HL-60 (cell line): ENCODE data around the gene PAMR1.

Experiments used
- DNase-seq, 2 experiments: peaks; one replicate each; pipeline ENCODE4 v3.0.0-alpha.2; 2010 to 2020; ENCODE audit warnings: low read depth in 1 of 2, low spot score in 1 of 2
- H3K27ac ChIP-seq: fragments of 250-450 bp; sonication (Bioruptor Pico); replicated peaks from 2 replicates; pipeline ENCODE4 v1.5.1; 2020; ENCODE audit warnings: mild to moderate bottlenecking, moderate library complexity
- H3K27me3 ChIP-seq: fragments of 250-450 bp; sonication (Bioruptor Pico); 2 replicates; pipeline ENCODE4 v1.5.1; 2021; ENCODE audit warnings: mild to moderate bottlenecking, moderate library complexity; ENCODE audit not compliant: insufficient read depth, poor library complexity, severe bottlenecking
- H3K4me3 ChIP-seq: replicated peaks from 2 replicates; pipeline ENCODE4 v1.5.1; 2011; ENCODE audit warnings: mild to moderate bottlenecking, control low read depth, low read length; ENCODE audit not compliant: insufficient read depth
- CTCF ChIP-seq: IDR thresholded peaks from one replicate; pipeline ENCODE4 v1.5.1; 2011; ENCODE audit warnings: low read length, control low read depth, inconsistent platforms; ENCODE audit not compliant: insufficient read depth
- GABPA ChIP-seq: IDR thresholded peaks from 2 replicates; pipeline ENCODE4 v1.6.1; 2012; ENCODE audit warnings: low read depth
- POLR2AphosphoS5 ChIP-seq: IDR thresholded peaks from 2 replicates; pipeline ENCODE4 v1.6.1; 2012; ENCODE audit warnings: low read depth
- REST ChIP-seq: IDR thresholded peaks from 2 replicates; pipeline ENCODE4 v1.6.1; 2012; ENCODE audit warnings: low read depth; ENCODE audit not compliant: insufficient replicate concordance
- SPI1 ChIP-seq: IDR thresholded peaks from 2 replicates; pipeline ENCODE4 v1.6.1; 2012; ENCODE audit warnings: low read depth, mild to moderate bottlenecking, borderline replicate concordance

Gene PAMR1

GRCh38 chr11:35464308-35464707, 61.1 kb downstream of the PAMR1 start:
- Histone ChIP-seq H3K27me3 (peaks cover 5% of the 10 kb centered on the region), H3K27ac (no peak overlapping the region), H3K4me3 (no peak overlapping the region)
- no peak for DNase-seq
- TF ChIP-seq SPI1 (no peak), GABPA (no peak), CTCF (no peak), REST (no peak), POLR2AphosphoS5 (no peak)

GRCh38 chr11:35463331-35463751, 62.1 kb downstream of the PAMR1 start:
- no peak for DNase-seq
- peaks cover 2% of the 10 kb centered on the region for H3K27me3 ChIP-seq
- no peak for TF ChIP-seq SPI1
- no peak for TF ChIP-seq POLR2AphosphoS5
- no peak for TF ChIP-seq CTCF
- no peak overlapping the region for H3K4me3 ChIP-seq
- H3K27ac ChIP-seq = no peak overlapping the region

- Histone ChIP-seq H3K27ac (no peak overlapping the region), H3K27me3 (peaks cover 2% of the 10 kb centered on the region), H3K4me3 (no peak overlapping the region)
- no peak for DNase-seq
- TF ChIP-seq REST (no peak), SPI1 (no peak), CTCF (no peak), GABPA (no peak), POLR2AphosphoS5 (no peak)
Measured at GRCh38 chr11:35461917-35462538, 63.4 kb downstream of the PAMR1 start.

- H3K27me3 ChIP-seq = peaks cover 7% of the 10 kb centered on the region
- DNase-seq = no peak
- H3K27ac ChIP-seq = no peak overlapping the region
- no peak overlapping the region for H3K4me3 ChIP-seq
- TF ChIP-seq POLR2AphosphoS5 = no peak
- TF ChIP-seq REST = no peak
- TF ChIP-seq SPI1 = no peak
- TF ChIP-seq CTCF = no peak
- no peak for TF ChIP-seq GABPA
Measured at GRCh38 chr11:35459489-35459888, 65.9 kb downstream of the PAMR1 start.
